ENCODE results near the gene WTAP.
A peak's percentile ranks its signal among the peaks of the same experiment; 100 is the strongest.
"Not testable (repeated sequence)": the region's sequence is repeated elsewhere in the genome, so short reads cannot be mapped to it uniquely, and the experiment has no call there.

WTAP gene

DNA sequence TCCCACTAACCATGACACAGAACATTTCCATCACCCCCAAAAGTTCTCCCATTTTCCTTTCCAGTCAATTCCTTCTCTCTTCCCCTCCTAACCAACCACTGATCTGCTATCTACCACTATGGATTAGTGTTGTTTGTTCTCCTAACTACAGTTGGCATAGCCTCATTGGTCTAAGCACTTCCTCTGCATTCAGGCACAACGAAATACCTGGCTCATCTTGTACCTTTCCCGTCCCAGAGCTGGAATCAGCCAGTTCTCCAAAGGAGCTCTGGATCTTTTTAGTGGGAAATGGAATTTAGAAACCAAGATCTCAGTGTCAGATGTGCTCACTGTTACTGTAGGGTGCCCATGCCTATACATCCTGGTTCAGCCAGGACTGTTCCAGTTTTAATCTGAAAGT is 4.0 kb upstream of the WTAP start:
- H3K4me3 ChIP-seq (ENCODE audit: low read depth, low read length), result no peak overlapping the region
- peaks cover 4% of the 10 kb centered on the region for H3K36me3 ChIP-seq (replicated peaks)
- H3K27me3 ChIP-seq (replicated peaks), result no peaks in the 10 kb centered on the region
- no peak overlapping the region for H3K27ac ChIP-seq
- TF ChIP-seq, protein P1, sequence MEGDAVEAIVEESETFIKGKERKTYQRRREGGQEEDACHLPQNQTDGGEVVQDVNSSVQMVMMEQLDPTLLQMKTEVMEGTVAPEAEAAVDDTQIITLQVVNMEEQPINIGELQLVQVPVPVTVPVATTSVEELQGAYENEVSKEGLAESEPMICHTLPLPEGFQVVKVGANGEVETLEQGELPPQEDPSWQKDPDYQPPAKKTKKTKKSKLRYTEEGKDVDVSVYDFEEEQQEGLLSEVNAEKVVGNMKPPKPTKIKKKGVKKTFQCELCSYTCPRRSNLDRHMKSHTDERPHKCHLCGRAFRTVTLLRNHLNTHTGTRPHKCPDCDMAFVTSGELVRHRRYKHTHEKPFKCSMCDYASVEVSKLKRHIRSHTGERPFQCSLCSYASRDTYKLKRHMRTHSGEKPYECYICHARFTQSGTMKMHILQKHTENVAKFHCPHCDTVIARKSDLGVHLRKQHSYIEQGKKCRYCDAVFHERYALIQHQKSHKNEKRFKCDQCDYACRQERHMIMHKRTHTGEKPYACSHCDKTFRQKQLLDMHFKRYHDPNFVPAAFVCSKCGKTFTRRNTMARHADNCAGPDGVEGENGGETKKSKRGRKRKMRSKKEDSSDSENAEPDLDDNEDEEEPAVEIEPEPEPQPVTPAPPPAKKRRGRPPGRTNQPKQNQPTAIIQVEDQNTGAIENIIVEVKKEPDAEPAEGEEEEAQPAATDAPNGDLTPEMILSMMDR (IDR thresholded peaks at IDR 0.05; ENCODE audit: low read depth, low read length, missing control alignments), result no peak
- no peak for DNase-seq
- in situ Hi-C loops (cut with HindIII; ENCODE audit: low pct_ligation_motif_present, low sequenced_read_pairs), result no loop called here

DNA sequence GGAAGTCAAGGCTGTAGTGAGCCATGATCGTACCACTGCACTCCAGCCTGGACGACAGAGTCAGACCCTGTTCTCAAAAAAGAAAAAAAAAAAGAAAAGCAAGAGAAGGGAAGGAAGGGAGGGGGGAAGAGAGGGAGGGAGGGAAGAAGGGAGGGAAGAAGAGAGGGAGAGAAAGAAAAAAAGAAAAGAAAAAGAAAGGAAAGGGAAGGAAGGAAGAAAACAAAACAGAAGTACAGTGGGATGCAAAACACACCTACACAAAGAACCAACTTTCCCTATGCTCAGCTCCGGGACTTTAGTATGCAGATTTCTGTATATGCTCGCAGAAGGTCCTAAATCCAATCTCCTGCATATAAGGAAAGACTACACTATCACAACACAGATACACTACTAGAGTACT is 2.5 kb upstream of the WTAP start:
- H3K27me3 ChIP-seq (replicated peaks), result no peaks in the 10 kb centered on the region
- H3K4me3 ChIP-seq (ENCODE audit: low read depth, low read length), result no peak overlapping the region
- TF ChIP-seq, protein P1 (IDR thresholded peaks at IDR 0.05; ENCODE audit: low read depth, low read length, missing control alignments), result no peak
- peaks cover 4% of the 10 kb centered on the region for H3K36me3 ChIP-seq (replicated peaks)
- no peak for DNase-seq
- in situ Hi-C loops (cut with HindIII; ENCODE audit: low pct_ligation_motif_present, low sequenced_read_pairs), result no loop called here
- no peak overlapping the region for H3K27ac ChIP-seq

DNA sequence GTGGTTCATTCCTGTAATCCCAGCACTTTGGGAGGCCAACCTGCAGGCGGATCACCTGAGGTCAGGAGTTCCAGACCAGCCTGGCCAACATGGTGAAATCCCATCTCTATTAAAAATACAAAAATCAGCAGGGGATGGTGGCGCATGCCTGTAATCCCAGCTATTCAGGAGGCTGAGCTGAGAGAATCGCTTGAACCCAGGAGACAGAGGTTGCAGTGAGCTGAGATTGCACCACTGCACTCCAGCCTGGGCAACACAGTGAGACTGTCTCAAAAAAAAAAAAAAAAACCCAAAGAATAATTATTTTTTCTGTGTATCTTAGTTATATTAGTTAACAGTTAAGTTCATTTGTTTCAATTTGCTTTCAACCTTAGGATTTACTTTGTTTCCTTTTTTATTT is 2.1 kb upstream of the WTAP start:
- H3K4me3 ChIP-seq (ENCODE audit: low read depth, low read length); H3K36me3 ChIP-seq (replicated peaks); H3K27me3 ChIP-seq (replicated peaks); in situ Hi-C loops (cut with HindIII; ENCODE audit: low pct_ligation_motif_present, low sequenced_read_pairs); DNase-seq; H3K27ac ChIP-seq: not testable (repeated sequence)

DNA sequence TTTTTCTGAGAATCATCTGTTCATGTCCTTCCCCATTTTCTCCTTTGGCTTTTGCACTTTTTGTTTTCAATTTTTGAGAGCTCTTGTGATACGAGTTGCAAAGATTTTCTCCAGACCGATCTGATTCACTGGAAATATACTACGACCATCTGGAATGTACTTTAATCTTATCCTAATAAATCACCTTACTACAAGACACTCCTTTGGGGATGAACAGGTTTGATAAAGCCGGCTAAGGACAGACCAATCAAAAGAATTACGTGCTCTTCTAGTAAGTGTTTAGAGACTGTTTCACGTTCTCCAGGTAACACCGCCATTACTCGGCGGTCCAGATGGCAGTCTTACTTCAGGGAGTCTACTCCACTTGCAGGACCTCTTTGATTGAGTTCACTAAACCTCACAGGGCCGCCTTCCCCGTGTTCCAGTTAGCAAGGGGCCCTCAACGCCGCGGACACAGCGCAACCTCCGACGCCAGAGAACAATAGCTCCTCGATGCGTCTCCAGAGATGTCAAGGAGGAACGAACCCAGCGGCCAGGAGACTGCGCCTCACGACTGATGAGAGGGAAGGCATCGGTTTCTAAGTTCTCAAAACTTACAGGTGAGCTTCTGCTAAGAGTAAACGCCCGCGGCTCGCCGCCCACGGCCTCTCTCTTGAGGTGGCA is 920 bp upstream of the WTAP start:
- in situ Hi-C loops (cut with HindIII; ENCODE audit: low pct_ligation_motif_present, low sequenced_read_pairs), result no loop called here
- no peaks in the 10 kb centered on the region for H3K27me3 ChIP-seq (replicated peaks)
- H3K27ac ChIP-seq, result peak overlapping the region; percentile 97
- no peak for DNase-seq
- TF ChIP-seq, protein P1 (IDR thresholded peaks at IDR 0.05; ENCODE audit: low read depth, low read length, missing control alignments), result no peak
- peaks cover 4% of the 10 kb centered on the region for H3K36me3 ChIP-seq (replicated peaks)
- peak overlapping the region; percentile 72 for H3K4me3 ChIP-seq (ENCODE audit: low read depth, low read length)

DNA sequence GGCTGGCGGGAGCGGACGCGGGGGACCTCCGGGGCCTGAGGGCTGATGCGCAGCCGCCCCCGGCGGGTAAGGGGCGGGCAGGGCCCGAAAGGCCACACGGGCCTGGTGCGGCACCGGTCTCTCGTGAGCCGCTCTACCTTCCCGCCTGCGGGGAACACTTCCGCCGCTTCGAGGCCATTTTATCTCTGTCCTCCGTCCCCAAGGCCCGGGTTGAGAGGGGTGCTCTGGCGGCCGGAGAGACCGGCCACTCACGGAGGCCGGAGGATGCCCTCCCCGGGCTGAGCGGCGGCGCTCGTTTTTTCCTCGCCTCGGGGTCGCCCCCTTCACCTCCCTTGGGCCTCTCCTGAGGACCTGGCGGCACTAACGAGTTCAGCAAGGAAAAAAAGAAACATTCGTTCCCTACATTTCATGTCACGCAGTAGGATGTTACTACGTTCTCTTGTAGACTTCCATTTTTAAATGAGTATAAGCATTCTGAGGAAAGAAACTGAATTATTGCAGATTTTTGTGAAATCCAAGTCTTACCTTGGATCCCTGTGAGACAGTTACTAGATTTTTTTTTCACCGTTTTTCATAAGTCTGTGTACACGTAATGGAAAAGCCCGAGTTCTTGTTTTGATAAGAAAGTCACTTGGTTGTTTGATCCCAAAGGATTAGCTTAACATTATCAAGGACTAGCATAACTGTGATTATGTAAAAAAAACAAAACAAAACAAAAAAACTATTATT is 575 bp downstream of the WTAP start:
- no peaks in the 10 kb centered on the region for H3K27me3 ChIP-seq (replicated peaks)
- in situ Hi-C loops (cut with HindIII; ENCODE audit: low pct_ligation_motif_present, low sequenced_read_pairs), result no loop called here
- H3K4me3 ChIP-seq (ENCODE audit: low read depth, low read length), result peak overlapping the region; percentile 72
- H3K27ac ChIP-seq, result peak overlapping the region; percentile 97
- peaks cover 4% of the 10 kb centered on the region for H3K36me3 ChIP-seq (replicated peaks)
- TF ChIP-seq, protein P1 (IDR thresholded peaks at IDR 0.05; ENCODE audit: low read depth, low read length, missing control alignments), result no peak
- peak; percentile 11 for DNase-seq

DNA sequence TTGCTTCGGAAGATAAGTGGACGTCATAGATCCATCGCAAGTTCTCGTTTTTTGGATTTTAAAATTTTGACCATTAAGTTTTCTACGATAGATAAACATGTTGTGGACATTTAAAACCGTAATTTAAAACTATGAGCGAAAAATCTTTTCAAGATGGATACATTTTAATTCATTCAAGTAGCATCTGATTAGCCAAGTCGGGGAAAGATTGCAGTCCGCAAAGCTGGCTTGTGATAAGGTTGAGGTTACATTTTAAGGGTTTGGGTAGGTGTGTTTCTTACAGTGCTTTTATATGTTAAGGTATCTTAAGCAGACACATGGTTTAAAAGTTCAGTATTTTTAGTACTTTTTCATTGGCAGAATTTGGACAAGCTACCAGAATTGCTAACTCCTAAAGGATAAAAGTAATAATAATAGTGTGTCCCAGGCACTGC is 1.2 kb downstream of the WTAP start:
- peak overlapping the region; percentile 97 for H3K27ac ChIP-seq
- peaks cover 4% of the 10 kb centered on the region for H3K36me3 ChIP-seq (replicated peaks)
- TF ChIP-seq, protein P1 (IDR thresholded peaks at IDR 0.05; ENCODE audit: low read depth, low read length, missing control alignments), result no peak
- in situ Hi-C loops (cut with HindIII; ENCODE audit: low pct_ligation_motif_present, low sequenced_read_pairs), result no loop called here
- DNase-seq, result no peak
- H3K27me3 ChIP-seq (replicated peaks), result no peaks in the 10 kb centered on the region
- peak overlapping the region; percentile 72 for H3K4me3 ChIP-seq (ENCODE audit: low read depth, low read length)
